ENCODE measurements around the gene DLK2.
A peak's percentile ranks its signal among the peaks of the same experiment; 100 is the strongest.
"Not testable (repeated sequence)": the region's sequence is repeated elsewhere in the genome, so short reads cannot be mapped to it uniquely, and the experiment has no call there.

Gene DLK2

DNA sequence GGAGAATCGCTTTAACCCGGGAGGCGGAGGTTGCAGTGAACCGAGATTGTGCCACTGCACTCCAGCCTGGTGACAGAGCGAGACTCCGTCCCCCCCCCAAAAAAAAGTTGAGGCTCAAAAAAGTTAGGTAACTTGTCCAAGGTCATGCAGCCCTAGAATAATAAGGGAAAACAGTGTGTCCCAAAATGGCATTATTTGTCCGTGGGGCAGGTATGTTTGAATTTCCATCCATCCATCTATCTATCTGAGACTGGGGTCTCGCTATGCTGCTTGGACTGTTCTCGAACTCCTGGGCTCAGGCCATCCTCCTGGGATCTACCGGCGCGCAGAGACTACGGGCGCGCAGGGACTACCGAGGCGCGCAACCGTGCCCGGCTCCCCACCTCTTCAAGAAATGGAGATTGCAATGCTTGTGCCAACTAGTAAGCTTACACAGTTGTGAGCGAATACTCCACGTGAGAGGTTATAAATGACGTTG is 28.4 kb downstream of the DLK2 start:
- no peak for DNase-seq

DNA sequence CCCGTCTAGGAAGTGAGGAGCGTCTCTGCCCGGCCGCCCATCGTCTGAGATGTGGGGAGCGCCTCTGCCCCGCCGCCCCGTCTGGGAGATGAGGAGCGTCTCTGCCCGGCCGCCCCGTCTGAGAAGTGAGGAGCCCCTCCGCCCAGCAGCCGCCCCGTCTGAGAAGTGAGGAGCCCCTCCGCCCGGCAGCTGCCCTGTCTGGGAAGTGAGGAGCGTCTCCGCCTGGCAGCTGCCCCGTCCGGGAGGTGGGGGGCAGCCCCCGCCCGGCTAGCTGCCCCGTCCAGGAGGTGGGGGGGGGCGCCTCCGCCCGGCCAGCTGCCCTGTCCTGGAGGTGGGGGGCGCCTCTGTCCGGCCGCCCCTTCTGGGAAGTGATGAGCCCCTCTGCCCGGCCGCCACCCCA is 30.3 kb downstream of the DLK2 start:
- not testable (repeated sequence) for DNase-seq

DNA sequence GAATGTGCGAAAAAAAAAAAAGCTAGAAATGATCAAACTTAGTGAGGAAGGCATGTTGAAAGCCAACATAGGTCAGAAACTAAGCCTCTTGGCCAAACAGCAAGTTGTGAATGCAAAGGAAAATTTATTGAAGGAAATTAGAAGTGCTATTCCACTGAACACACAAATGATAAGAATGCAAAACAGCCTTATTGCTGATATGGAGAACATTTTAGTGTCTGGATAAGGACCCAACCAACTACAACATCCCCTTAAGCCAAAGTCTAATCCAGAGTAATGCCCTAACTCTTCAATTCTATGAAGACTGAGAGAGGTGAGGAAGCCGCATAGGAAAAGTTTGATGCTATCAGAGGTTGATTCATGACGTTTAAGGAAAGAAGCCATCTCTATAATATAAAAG is 33.5 kb downstream of the DLK2 start:
- DNase-seq = peak; percentile 7

DNA sequence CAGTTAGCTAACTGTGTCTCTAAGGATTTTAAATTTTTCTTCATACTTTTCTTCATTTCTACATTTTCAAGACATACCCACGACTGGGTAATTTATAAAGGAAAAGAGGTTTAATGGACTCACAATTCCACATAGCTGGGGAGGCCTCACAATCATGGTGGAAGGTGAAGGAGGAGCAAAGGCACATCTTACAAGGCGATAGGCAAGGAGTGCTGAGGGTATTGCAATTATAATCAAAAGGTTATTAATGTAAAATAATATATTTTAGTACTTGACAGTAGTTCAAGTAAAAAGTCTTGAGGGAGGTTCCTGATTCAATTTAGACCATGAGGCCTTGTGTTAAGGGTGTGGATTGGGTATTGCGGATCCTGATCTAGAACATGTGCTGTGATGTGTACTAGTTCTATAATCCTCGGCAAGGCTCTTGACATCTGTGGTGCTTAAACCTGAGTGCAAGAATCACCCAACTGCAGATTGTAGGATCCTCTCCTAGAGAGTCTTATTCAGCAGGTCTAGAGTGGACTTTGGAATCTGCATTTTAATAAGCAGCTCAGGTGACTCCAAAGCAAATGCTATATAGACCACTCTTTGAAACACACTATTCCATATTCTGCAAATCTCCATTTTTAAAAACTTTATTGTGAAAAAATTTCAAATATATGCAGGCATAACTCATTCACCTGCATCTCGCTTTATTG is 35.2 kb downstream of the DLK2 start:
- no peak for DNase-seq

DNA sequence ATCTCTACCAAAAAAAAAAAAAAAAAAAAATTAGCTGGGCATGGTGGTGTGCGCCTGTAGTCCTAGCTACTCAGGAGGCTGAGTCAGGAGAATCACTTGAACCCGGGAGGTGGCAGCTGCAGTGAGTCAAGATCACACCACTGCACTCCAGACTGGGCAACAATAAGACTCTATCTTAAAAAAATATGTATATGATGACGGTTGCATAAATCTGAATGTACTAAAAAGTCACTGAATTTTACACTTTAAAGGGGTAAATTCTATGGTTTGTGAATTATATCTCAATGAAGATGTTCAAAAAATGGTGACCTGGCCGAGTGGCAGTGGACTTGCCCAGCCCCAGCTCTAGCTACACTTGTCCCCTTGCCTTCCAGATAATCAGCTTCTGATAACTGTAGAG is 38.4 kb downstream of the DLK2 start:
- DNase-seq = no peak

DNA sequence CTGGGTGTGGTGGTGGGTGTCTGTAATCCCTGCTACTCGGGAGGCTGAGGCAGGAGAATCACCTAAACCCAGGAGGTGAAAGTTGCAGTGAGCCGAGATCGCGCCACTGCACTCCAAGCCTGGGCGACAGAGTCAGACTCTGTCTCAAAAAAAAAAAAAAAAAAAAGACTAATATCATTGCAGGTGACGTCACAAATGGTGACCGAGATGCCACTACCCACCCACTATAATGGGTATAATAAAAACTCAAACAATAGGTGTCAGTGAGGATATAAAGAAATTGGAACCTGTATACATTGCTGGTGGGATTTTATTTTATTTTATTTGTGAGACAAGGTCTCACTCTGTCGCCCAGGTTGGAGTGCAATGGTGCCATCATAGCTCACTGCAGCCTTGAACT is 40.1 kb downstream of the DLK2 start:
- not testable (repeated sequence) for DNase-seq

DNA sequence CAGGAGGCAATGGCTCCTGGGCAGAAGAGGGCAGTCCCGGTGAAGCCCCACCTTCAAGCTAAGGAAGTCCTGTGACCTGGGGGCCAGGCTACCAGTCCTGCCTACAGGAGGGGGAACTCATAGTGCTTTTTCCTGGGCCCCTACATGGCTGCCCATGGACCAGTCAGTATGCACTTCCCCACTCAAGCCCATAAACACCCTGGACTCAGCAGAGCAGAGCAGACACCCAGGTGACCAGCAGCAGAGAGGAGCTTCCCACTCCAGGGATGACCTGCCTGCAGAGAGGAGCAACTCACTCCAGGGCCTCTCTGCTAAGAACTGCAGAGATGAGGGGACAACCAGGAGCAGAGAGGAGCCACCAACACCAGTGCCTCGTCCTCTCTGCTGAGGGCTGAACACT is 42.3 kb downstream of the DLK2 start:
- no peak for DNase-seq

DNA sequence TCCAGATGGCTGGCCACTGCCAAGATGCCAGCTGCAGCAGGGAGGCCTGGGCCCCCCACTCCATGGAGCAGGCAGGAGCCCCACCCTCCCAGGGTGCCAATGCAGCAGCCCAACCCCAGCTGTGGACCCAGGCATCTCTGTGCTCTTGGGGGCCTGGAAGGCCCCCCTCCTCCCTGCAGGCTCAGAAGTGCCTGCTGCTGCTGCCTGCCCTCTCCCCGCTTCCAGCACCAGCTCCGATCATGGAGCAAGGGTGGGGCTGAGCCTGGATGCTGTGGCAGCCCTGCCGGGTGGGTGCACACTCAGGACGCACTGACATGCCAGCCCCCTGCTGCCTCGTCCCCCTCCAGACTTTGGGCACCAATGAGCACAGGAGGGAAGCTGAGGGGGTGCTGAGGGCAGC is 42.8 kb downstream of the DLK2 start:
- DNase-seq = no peak

DNA sequence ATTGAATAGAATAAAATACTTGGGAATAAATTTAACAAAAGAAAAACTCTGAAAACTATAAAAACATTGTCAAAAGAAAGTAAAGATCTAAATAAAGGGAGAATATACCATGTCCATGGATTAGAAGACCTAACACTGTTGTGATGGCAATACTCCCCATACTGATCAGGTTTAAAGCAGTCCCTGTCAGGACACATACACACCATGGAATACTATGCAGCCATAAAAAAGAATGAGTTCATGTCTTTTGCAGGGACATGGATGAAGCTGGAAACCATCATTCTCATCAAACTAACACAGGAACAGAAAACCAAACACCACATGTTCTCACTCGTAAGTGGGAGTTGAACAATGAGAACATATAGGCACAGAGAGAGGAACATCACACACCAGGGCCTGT is 44.6 kb downstream of the DLK2 start:
- DNase-seq = not testable (repeated sequence)

DNA sequence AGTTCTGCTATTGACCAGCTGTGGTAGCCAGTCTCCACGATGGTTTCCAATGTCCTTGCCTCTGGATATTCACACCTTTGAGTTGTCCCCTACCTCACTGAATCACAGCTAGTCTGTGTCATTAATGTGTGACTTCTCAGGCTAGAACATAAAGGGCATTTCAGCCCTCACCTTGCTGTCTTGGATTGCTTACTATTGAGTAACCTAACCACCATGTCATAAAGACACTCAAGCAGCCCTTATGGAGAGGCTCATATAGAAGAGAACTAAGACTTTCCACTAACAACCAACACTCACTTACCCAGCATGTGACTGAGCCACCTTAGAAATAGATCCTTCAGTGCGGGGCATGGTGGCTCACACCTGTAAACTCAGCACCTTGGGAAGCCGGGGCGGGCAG is 47.1 kb downstream of the DLK2 start:
- no peak for DNase-seq

DNA sequence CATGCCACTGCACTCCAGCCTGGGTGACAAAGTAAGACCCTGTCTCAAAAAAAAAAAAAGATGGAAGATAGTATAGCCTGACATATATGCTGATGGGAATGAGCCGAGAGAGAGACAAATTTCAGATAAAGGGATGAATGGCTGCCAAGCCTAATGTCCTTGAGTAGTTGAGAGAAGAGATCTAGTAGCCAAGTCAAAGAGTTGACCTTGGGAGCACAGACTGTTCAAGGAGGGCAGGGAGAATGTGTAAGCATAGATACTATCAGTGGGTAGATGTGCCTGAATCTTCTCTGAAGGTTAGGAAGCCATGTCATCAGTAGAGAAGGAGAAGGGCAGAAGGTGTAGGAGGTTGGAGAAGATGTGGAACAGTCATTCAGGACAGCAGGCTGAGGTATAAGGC is 48.1 kb downstream of the DLK2 start:
- DNase-seq = no peak

DNA sequence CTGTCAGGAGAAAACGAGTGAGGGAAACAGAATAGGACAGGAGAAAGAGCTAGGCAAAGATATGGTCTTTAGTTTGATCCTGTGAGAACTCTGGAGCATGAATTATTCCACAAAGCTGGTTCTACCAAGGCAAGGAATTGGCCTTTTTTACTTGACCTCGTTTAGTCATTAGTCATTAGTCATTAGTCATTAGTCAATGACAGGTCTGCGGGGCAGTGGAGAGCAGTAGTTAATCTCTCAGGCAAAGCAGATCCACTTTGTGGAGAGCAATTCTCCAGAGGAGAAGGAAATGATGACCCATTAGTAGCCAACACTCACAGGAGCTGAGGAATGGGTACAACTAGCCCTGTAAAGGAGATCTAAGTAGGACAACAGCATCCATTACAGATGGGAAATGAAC is 50.0 kb downstream of the DLK2 start:
- no peak for DNase-seq

DNA sequence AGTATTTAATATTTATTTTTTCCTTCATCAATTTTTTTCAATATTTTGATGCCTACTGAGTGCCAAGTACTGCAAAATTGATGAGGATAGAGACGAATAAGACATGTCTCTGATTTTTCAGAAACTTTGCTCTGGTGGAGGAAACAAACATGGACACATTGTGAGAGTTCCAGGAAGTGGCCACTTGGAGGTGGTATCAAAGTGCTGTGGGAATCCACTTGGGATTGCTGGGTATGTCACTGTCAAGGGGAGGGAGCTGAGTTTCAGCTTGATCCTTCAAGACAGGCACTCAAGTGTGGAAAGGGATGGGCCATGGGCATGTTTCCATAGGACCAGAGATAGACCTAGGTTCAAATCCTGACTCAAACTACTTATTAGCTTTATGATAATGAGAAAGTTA is 52.5 kb downstream of the DLK2 start:
- DNase-seq = no peak

DNA sequence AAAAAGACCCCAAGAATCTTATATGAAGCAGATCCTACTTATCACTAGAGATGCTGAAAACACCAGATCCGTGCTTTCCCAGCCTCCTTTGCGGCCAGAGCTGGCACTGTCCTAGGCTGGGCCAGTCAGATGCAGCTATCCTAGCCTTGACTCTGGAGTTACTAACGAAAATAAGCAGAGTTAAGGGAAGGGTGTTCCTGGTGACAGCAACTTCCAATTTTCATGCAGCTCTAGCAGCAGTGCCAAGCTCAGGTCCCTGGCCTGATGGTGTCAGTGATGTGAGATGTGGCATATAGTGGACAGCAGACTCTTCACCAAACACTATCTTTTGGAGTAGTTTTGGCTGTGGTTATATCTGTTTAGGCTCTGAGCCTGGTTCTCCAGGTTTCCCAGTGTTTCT is 53.6 kb downstream of the DLK2 start:
- no peak for DNase-seq
